Uterus (tissue), 2 donors: ENCODE measurements around the gene EXOSC9.
A peak's percentile ranks its signal among the peaks of the same experiment; 100 is the strongest.

Experiments used
- POLR2A ChIP-seq, 2 donors: fragments of 450-650 bp; IDR thresholded peaks; one replicate each; pipeline ENCODE4 v1.6.1; 2016; ENCODE audit warnings: antibody characterized with exemption in 2 of 2, mild to moderate bottlenecking in 1 of 2, moderate library complexity in 1 of 2
- TF ChIP-seq, protein P1 (sequence below), 4 experiments: fragments of 200-600 bp in 2 of 4; fragments of 450-650 bp in 2 of 4; sonication (generic) in 2 of 4; IDR thresholded peaks; one replicate each; pipeline ENCODE4 v1.5.1; 2016 to 2019; ENCODE audit warnings: antibody characterized with exemption in 4 of 4, mild to moderate bottlenecking in 2 of 4, moderate library complexity in 1 of 4

DNA sequence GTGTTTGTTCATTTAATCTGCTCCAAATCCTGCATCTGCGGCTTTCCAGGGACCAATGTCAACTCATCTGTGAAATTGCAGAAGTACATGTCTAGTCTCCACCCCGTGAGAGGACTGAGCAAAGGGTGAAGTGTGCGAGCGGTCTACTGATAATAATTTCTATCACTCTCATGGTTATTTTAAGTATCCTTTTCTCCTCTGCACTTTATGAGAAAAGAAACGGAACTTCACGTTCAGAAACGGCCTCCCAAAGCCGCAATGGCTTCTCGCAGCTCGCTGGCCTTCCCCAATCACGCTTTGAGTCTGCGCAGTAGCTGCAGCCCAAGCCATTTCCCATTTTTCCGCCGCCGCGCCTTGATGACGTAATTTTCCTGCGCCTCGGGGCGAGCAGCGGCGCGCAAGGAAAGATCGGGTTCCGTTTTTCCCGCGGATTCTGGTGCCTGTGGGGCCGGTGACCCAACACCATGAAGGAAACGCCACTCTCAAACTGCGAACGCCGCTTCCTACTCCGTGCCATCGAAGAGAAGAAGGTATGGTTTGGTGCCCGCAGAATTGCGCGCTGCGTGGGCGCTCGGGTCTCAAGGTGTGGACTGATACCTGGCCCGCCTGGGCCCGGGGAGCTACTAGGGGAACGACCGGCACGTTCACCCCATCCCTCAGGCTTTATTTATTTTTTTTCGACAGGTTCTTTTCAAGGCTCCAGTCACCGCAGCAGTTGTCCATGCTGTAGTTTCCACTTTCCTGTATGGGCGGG lies at the start of gene EXOSC9:
- TF ChIP-seq, protein P1, sequence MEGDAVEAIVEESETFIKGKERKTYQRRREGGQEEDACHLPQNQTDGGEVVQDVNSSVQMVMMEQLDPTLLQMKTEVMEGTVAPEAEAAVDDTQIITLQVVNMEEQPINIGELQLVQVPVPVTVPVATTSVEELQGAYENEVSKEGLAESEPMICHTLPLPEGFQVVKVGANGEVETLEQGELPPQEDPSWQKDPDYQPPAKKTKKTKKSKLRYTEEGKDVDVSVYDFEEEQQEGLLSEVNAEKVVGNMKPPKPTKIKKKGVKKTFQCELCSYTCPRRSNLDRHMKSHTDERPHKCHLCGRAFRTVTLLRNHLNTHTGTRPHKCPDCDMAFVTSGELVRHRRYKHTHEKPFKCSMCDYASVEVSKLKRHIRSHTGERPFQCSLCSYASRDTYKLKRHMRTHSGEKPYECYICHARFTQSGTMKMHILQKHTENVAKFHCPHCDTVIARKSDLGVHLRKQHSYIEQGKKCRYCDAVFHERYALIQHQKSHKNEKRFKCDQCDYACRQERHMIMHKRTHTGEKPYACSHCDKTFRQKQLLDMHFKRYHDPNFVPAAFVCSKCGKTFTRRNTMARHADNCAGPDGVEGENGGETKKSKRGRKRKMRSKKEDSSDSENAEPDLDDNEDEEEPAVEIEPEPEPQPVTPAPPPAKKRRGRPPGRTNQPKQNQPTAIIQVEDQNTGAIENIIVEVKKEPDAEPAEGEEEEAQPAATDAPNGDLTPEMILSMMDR (IDR thresholded peaks at IDR 0.05) = no peak
- TF ChIP-seq POLR2A (IDR thresholded peaks at IDR 0.05) = peak; percentile 59 to 75
